ENCODE data around the gene BLID.

BLID gene

DNA sequence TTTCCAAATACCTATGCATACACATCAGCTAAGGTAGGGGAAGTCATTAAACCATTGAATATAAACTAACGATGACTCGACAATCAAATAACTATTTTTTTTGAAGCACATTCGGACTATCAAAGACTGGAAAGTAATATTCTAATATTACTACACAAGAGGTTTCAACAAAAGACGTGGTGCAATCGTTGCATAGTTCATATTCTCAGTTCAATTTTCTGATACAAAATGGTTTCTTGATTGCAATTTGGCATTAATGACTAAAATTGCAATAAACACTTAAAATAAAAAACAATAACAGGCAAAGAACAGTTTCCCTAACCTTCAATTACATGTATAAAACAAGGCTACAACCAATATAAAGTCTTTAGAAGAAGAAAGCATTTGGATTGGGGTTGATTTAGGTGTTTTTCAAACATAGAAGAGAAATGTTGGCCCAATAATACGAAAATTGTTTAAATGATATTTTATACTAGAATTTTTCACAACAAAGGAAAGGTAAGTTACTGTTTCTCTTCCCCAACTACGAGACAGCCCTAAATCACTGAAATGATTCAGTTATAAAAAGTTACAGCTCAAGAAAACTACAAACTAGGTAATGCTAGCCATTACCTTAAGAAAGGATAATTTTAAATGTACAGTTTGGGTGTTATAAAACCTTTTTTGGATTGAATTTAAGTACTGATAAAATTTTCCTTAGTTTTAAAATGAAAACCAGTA lies 17.6 kb downstream of the BLID start:
- H2BK12ac ChIP-seq (ENCODE audit: low read length): no peak overlapping the region
- H3K4me3 ChIP-seq (ENCODE audit: low read depth, low read length): no peak overlapping the region
- no peak overlapping the region for H4K91ac ChIP-seq (ENCODE audit: low read depth, low read length)
- no peaks in the 10 kb centered on the region for H3K79me2 ChIP-seq (ENCODE audit: control insufficient read depth, insufficient read depth, low read length, poor library complexity)
- H3K23ac ChIP-seq (ENCODE audit: low read length): no peak overlapping the region
- no peak overlapping the region for H2AK5ac ChIP-seq (ENCODE audit: low read length)
- H2BK120ac ChIP-seq (ENCODE audit: insufficient read depth, low read length, poor library complexity): no peak overlapping the region
- no peaks in the 10 kb centered on the region for H3K27me3 ChIP-seq (ENCODE audit: insufficient read depth, low read length)
- WGBS (ENCODE audit: extremely low coverage, insufficient coverage, insufficient read length): no CpG with 5 or more reads among the region's 7 CpGs
- H2AFZ ChIP-seq (ENCODE audit: insufficient read depth, low read length, poor library complexity): no peak overlapping the region
- no peak overlapping the region for H3K4me2 ChIP-seq (ENCODE audit: low read length)
- no peak overlapping the region for H2BK5ac ChIP-seq (ENCODE audit: low read depth, low read length, poor library complexity)
- no peak overlapping the region for H3K4ac ChIP-seq (ENCODE audit: low read depth, low read length)
- no peak for DNase-seq
- no peak overlapping the region for H4K12ac ChIP-seq (ENCODE audit: low read depth, low read length)
- peaks cover 5% of the 10 kb centered on the region in 2 experiments for H3K4me1 ChIP-seq (ENCODE audit: control insufficient read depth in 1 of 2, insufficient read depth in 2 of 2, low read length in 2 of 2)
- H4K8ac ChIP-seq (ENCODE audit: low read depth, low read length): no peak overlapping the region
- H3K9ac ChIP-seq (ENCODE audit: low read length): no peak overlapping the region
- no peak overlapping the region for H3K27ac ChIP-seq (ENCODE audit: low read depth, low read length)
- no peaks in the 10 kb centered on the region for H3K36me3 ChIP-seq (ENCODE audit: control insufficient read depth in 1 of 2, insufficient read depth in 2 of 2, low read length in 2 of 2)
- peaks cover 7% of the 10 kb centered on the region for H3K79me1 ChIP-seq (ENCODE audit: low read length)
- no peaks in the 10 kb centered on the region for H3K9me3 ChIP-seq (ENCODE audit: insufficient read depth, low read depth, low read length)
- no peak overlapping the region for H3K18ac ChIP-seq (ENCODE audit: low read length)
- no peak overlapping the region for H3K14ac ChIP-seq (ENCODE audit: low read length)

DNA sequence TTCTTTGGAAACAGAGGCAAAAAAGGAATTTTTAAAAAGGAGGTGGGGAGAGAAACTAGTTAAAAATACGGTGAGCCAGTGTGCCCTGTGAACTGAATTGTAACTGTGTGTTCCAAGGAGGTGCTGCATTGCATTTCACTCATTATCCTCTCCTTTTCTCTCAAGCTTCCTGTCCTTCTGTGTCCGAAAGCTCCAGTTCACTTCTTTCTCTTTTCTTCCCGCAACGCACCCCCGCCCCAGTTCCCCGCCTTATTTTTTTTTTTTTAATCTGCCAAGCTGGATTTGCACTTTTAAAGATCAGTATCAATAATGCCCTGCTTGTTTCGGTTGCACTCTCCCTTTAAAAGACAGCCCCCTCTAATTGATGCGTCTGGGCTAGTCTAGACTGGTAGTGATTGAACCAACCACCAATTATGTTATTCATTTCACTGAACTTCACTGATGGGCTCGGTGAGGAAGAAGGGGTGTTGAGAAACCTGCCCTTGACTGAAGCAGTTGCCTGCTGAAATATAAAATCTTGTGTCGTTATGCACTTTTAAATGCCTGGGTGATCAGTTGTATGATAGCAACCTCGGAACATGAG lies 18.5 kb downstream of the BLID start:
- Histone ChIP-seq H4K12ac (ENCODE audit: low read depth, low read length) (no peak overlapping the region), H3K4me3 (ENCODE audit: low read depth, low read length) (no peak overlapping the region), H2AFZ (ENCODE audit: insufficient read depth, low read length, poor library complexity) (no peak overlapping the region), H3K27ac (ENCODE audit: low read depth, low read length) (no peak overlapping the region), H3K79me2 (ENCODE audit: control insufficient read depth, insufficient read depth, low read length, poor library complexity) (no peaks in the 10 kb centered on the region), H3K4me1 (ENCODE audit: control insufficient read depth in 1 of 2, insufficient read depth in 2 of 2, low read length in 2 of 2) (peaks cover 5% of the 10 kb centered on the region in 2 experiments), H2BK5ac (ENCODE audit: low read depth, low read length, poor library complexity) (no peak overlapping the region), H3K4me2 (ENCODE audit: low read length) (peak overlapping the region; percentile 44), H3K27me3 (ENCODE audit: insufficient read depth, low read length) (no peaks in the 10 kb centered on the region), H3K18ac (ENCODE audit: low read length) (no peak overlapping the region), H2BK12ac (ENCODE audit: low read length) (no peak overlapping the region), H2BK120ac (ENCODE audit: insufficient read depth, low read length, poor library complexity) (no peak overlapping the region), H3K23ac (ENCODE audit: low read length) (no peak overlapping the region), H3K9ac (ENCODE audit: low read length) (no peak overlapping the region), H3K9me3 (ENCODE audit: insufficient read depth, low read depth, low read length) (no peaks in the 10 kb centered on the region), H4K91ac (ENCODE audit: low read depth, low read length) (no peak overlapping the region), H4K8ac (ENCODE audit: low read depth, low read length) (no peak overlapping the region), H3K14ac (ENCODE audit: low read length) (no peak overlapping the region), H2AK5ac (ENCODE audit: low read length) (no peak overlapping the region), H3K36me3 (ENCODE audit: control insufficient read depth in 1 of 2, insufficient read depth in 2 of 2, low read length in 2 of 2) (no peaks in the 10 kb centered on the region), H3K79me1 (ENCODE audit: low read length) (peaks cover 7% of the 10 kb centered on the region), H3K4ac (ENCODE audit: low read depth, low read length) (no peak overlapping the region)
- DNase-seq: no peak
- no CpG with 5 or more reads among the region's 11 CpGs for WGBS (ENCODE audit: extremely low coverage, insufficient coverage, insufficient read length)

DNA sequence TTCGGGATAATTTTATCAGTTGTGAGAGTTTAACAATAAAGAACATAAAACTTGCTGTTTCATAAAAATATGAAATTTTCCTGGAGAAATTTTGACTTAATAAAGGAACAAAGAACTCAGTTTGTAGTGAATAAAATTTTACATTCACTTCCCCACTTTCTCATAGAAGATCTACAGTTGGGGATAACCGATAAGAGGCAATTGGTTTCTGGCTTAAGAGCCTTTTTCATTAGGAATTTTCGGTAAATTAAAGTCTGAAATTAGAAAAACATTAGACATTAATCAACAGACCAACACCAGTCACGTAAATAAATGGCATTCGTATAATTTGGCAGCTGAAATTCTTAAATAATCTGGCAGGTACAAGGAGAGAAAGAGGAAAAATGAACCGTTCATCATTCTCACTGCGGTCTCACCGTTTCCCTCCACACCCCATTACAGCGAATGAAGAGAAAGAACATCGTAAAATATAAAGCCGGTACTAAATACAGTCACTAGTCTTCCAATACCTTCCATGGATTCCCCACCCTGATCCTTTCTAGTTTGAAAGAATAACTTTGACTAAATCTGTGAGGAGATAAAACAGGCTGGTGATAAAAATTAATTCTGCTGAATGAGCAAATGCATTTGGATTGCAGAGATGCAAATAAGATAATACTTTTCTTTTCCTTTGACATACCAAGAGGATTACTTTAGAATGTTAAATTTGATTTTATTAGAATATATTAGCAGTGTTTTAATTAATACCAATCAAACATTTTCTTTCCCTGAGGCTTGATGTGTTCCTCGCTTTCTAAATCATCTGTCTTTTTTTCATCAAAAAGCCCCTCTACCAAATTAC lies 19.5 kb downstream of the BLID start:
- Histone ChIP-seq H3K27me3 (ENCODE audit: insufficient read depth, low read length) (no peaks in the 10 kb centered on the region), H3K79me1 (ENCODE audit: low read length) (peaks cover 7% of the 10 kb centered on the region), H3K36me3 (ENCODE audit: control insufficient read depth in 1 of 2, insufficient read depth in 2 of 2, low read length in 2 of 2) (no peaks in the 10 kb centered on the region), H3K18ac (ENCODE audit: low read length) (no peak overlapping the region), H3K14ac (ENCODE audit: low read length) (no peak overlapping the region), H3K9ac (ENCODE audit: low read length) (no peak overlapping the region), H2BK5ac (ENCODE audit: low read depth, low read length, poor library complexity) (no peak overlapping the region), H4K91ac (ENCODE audit: low read depth, low read length) (no peak overlapping the region), H2BK120ac (ENCODE audit: insufficient read depth, low read length, poor library complexity) (no peak overlapping the region), H3K23ac (ENCODE audit: low read length) (no peak overlapping the region), H4K8ac (ENCODE audit: low read depth, low read length) (no peak overlapping the region), H2AK5ac (ENCODE audit: low read length) (no peak overlapping the region), H4K12ac (ENCODE audit: low read depth, low read length) (no peak overlapping the region), H3K4me1 (ENCODE audit: control insufficient read depth in 1 of 2, insufficient read depth in 2 of 2, low read length in 2 of 2) (peaks cover 5% of the 10 kb centered on the region in 2 experiments), H3K27ac (ENCODE audit: low read depth, low read length) (no peak overlapping the region), H3K79me2 (ENCODE audit: control insufficient read depth, insufficient read depth, low read length, poor library complexity) (no peaks in the 10 kb centered on the region), H3K9me3 (ENCODE audit: insufficient read depth, low read depth, low read length) (no peaks in the 10 kb centered on the region), H3K4ac (ENCODE audit: low read depth, low read length) (no peak overlapping the region), H3K4me3 (ENCODE audit: low read depth, low read length) (no peak overlapping the region), H3K4me2 (ENCODE audit: low read length) (no peak overlapping the region), H2AFZ (ENCODE audit: insufficient read depth, low read length, poor library complexity) (no peak overlapping the region), H2BK12ac (ENCODE audit: low read length) (no peak overlapping the region)
- no CpG with 5 or more reads among the region's 12 CpGs for WGBS (ENCODE audit: extremely low coverage, insufficient coverage, insufficient read length)
- DNase-seq: no peak

DNA sequence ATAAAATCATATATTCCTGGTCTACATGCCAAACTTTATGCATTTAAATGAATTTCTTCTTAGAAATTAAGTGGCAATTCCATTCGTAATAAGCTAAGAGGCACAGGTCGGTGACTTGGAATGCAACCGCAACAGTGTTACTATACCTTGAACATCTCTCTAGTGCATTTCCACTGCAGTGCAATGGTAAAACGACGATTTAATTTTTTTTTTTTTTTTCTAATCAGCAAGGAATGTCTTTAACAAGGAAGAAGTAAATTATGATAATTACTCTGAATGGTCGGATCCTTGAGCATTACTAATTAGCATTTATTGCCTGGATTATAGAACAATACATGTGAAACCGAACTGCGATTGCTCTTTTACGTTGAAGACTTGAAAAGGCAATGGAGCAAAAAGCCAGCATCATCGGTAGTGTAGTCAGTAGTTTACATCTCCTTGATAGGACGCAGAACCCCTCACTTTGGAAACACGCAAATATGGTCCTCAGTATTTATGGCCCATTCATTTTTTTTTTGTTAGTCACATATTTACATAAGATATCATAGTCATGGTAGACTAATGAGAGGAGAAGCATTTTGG lies 20.2 kb downstream of the BLID start:
- Histone ChIP-seq H3K23ac (ENCODE audit: low read length) (no peak overlapping the region), H2AK5ac (ENCODE audit: low read length) (no peak overlapping the region), H3K4me2 (ENCODE audit: low read length) (no peak overlapping the region), H4K8ac (ENCODE audit: low read depth, low read length) (no peak overlapping the region), H2AFZ (ENCODE audit: insufficient read depth, low read length, poor library complexity) (no peak overlapping the region), H4K12ac (ENCODE audit: low read depth, low read length) (no peak overlapping the region), H3K4ac (ENCODE audit: low read depth, low read length) (no peak overlapping the region), H3K9me3 (ENCODE audit: insufficient read depth, low read depth, low read length) (no peaks in the 10 kb centered on the region), H2BK120ac (ENCODE audit: insufficient read depth, low read length, poor library complexity) (no peak overlapping the region), H3K9ac (ENCODE audit: low read length) (no peak overlapping the region), H3K27me3 (ENCODE audit: insufficient read depth, low read length) (no peaks in the 10 kb centered on the region), H3K79me2 (ENCODE audit: control insufficient read depth, insufficient read depth, low read length, poor library complexity) (no peaks in the 10 kb centered on the region), H4K91ac (ENCODE audit: low read depth, low read length) (no peak overlapping the region), H3K79me1 (ENCODE audit: low read length) (peaks cover 4% of the 10 kb centered on the region), H3K18ac (ENCODE audit: low read length) (no peak overlapping the region), H3K27ac (ENCODE audit: low read depth, low read length) (no peak overlapping the region), H3K4me1 (ENCODE audit: control insufficient read depth in 1 of 2, insufficient read depth in 2 of 2, low read length in 2 of 2) (peaks cover 2 to 3% of the 10 kb centered on the region in 2 experiments), H3K36me3 (ENCODE audit: control insufficient read depth in 1 of 2, insufficient read depth in 2 of 2, low read length in 2 of 2) (no peaks in the 10 kb centered on the region), H2BK12ac (ENCODE audit: low read length) (no peak overlapping the region), H3K4me3 (ENCODE audit: low read depth, low read length) (no peak overlapping the region), H2BK5ac (ENCODE audit: low read depth, low read length, poor library complexity) (no peak overlapping the region), H3K14ac (ENCODE audit: low read length) (no peak overlapping the region)
- no peak for DNase-seq
- WGBS (ENCODE audit: extremely low coverage, insufficient coverage, insufficient read length): no CpG with 5 or more reads among the region's 12 CpGs

All from trophoblast cell (in vitro differentiated cells and primary cell).